Heart left ventricle (tissue), 16 donors: ENCODE data around the gene NUDT5. TPM values are rescaled to one million over a fixed set of nuclear protein-coding genes. Genes with fewer than 3 reads are reported as not detected.

Source experiments
- ATAC-seq, 4 donors: fragments of 200-7000 bp; cut with Tn5 transposase; one replicate each; pipeline ENCODE4 v1.9.1; 2020 to 2022; ENCODE audit warnings: moderate library complexity in 4 of 4, mild to moderate bottlenecking in 3 of 4, moderate number of reproducible peaks in 1 of 4
- DNase-seq, 5 donors: peaks; one replicate each; pipeline ENCODE4 v3.0.0-alpha.2; 2020
- H3K27ac ChIP-seq, 12 donors: fragments of 200-600 bp; sonication (generic) in 4 of 12; one replicate each; pipeline versions ENCODE4 v1.5.0 to v1.8.0; 2016 to 2022; ENCODE audit warnings: mild to moderate bottlenecking in 2 of 12
- H3K27me3 ChIP-seq, 9 donors: fragments of 200-600 bp; sonication (generic) in 2 of 9; one replicate each; pipeline versions ENCODE4 v1.5.1 to v1.8.0; 2016 to 2022; ENCODE audit warnings: mild to moderate bottlenecking in 3 of 9
- H3K36me3 ChIP-seq, 9 donors: fragments of 200-600 bp; sonication (generic) in 2 of 9; one replicate each; pipeline versions ENCODE4 v1.5.0 to v1.8.0; 2018 to 2022; ENCODE audit warnings: mild to moderate bottlenecking in 2 of 9
- H3K4me1 ChIP-seq, 12 donors: fragments of 200-600 bp; sonication (generic) in 4 of 12; one replicate each; pipeline versions ENCODE4 v1.5.0 to v1.8.0; 2016 to 2022; ENCODE audit warnings: mild to moderate bottlenecking in 3 of 12
- H3K4me3 ChIP-seq, 12 donors: fragments of 200-600 bp; sonication (generic) in 4 of 12; one replicate each; pipeline versions ENCODE4 v1.5.0 to v1.8.0; 2017 to 2022; ENCODE audit warnings: mild to moderate bottlenecking in 9 of 12, moderate library complexity in 4 of 12
- H3K9me3 ChIP-seq, 12 donors: fragments of 200-600 bp; sonication (generic) in 4 of 12; one replicate each; pipeline versions ENCODE4 v1.5.0 to v1.8.0; 2016 to 2022; ENCODE audit warnings: mild to moderate bottlenecking in 1 of 12
- CTCF ChIP-seq, 12 donors: fragments of 200-600 bp; sonication (generic) in 4 of 12; IDR thresholded peaks; one replicate each; pipeline versions ENCODE4 v1.5.0 to v1.8.0; 2018 to 2022; ENCODE audit warnings: antibody characterized with exemption in 12 of 12, mild to moderate bottlenecking in 5 of 12
- POLR2A ChIP-seq, 2 donors: fragments of 450-650 bp; IDR thresholded peaks; one replicate each; pipeline ENCODE4 v1.6.1; 2017; ENCODE audit warnings: antibody characterized with exemption in 2 of 2, mild to moderate bottlenecking in 2 of 2, moderate library complexity in 2 of 2
- WGBS, 4 donors: extraction: QIAGEN DNeasy Blood & Tissue Kit in 2 of 4; methylation state at CpG; one replicate each; pipeline versions ENCODE4 v1.1.5 to v1.1.7; 2013 to 2018; 5-methylcytosine and 5-hydroxymethylcytosine counted together
- intact Hi-C, 10 donors: fragments of 100-400 bp; cut with DNase I; formaldehyde crosslinking; loops; one replicate each; pipeline versions ENCODE4 v1.11.1 to v1.14.2; 2022
- polyA plus RNA-seq, 2 donors: library from polyadenylated mRNA; stranded (reverse); fragments of 200-250 nt; gene quantifications; one replicate each; pipeline ENCODE4 v1.2.3, GENCODE V29; 2013
- total RNA-seq, 9 donors: library from RNA; depleted of rRNA in 2 of 9; stranded (reverse); fragments of >200 nt in 2 of 9; fragmentation: NEBNext Ultra II Directional in 3 of 9; extraction: Animal tissue kit (Norgen Biotek cat#: 25700) in 3 of 9; gene quantifications; one replicate each; pipeline versions ENCODE4 v1.1.0 to v1.2.4, GENCODE V29; 2016 to 2023
- donor health status: ischemic (EF 13 %, LVEDD 7.1; RV severe dilation, severe dysfunction).
- donor health status: healthy with polysubstance abuse.
- donor health status: DM: no; HTN: yes; CAD: no.
- donor health status: DM: no; HTN: no; CAD: no.
- donor health status: ischemic (EF 25% LVEDD 6.9; RV normal size, moderate dysfunction).
- donor health status: ischemic (EF 25% LVEDD 5.7; RV mildly dilated, moderate dysfunction).
- donor health status: healthy.
- donor health status: DM: yes; HTN: yes; CAD: no.
- donor health status: ischemic (EF 35%, LVEDD 5.7; RV mildly dilated, moderate dysfunction).
- donor health status: nonischemic (EF 11% LVEDD 7.7; RV severe dilation, severe dysfunction).
- donor health status: DM: yes; HTN: yes; CAD: no.
- donor health status: PGD.
- donor health status: ischemic (EF 29% LVEDD 5.4; RV normal size, mild dysfunction).
- donor health status: nonischemic (EF 23%, LVEDD 6.1; RV moderate dilation, normal function).

The NUDT5 gene
- total and polyA plus RNA-seq, 11 donors: 5.0 to 23.3 (median 9.2) TPM

GRCh38 chr10:12212454-12212853, 16.8 kb upstream of the NUDT5 start:
- TF ChIP-seq POLR2A (IDR thresholded peaks at IDR 0.05) (no peak), CTCF (IDR thresholded peaks at IDR 0.05) (no peak)
- intact Hi-C loops: loop anchor here in 1 of 10 donors (10.0 kb wide), 1 partner anchor 442 kb away; no protein-coding TSS in a partner anchor
- peaks cover 0 to 82% (median 66%) of the 10 kb centered on the region in 9 donors for H3K36me3 ChIP-seq
- H3K9me3 ChIP-seq: no peaks in the 10 kb centered on the region
- ATAC-seq (no peak), DNase-seq (no peak)
- no peaks in the 10 kb centered on the region for H3K27me3 ChIP-seq
- H3K4me3 ChIP-seq: no peak overlapping the region
- H3K4me1 ChIP-seq: peaks cover 0 to 21% (median 10%) of the 10 kb centered on the region in 12 donors
- WGBS, 4 donors: 92 to 97% (median 94%) methylated on average over 3 of the region's 3 CpGs
- H3K27ac ChIP-seq: no peak overlapping the region

GRCh38 chr10:12208460-12208859, 12.8 kb upstream of the NUDT5 start:
- H3K4me3 ChIP-seq: no peak overlapping the region
- no peaks in the 10 kb centered on the region for H3K4me1 ChIP-seq
- TF ChIP-seq CTCF (IDR thresholded peaks at IDR 0.05) (no peak), POLR2A (IDR thresholded peaks at IDR 0.05) (no peak)
- no peak for ATAC-seq
- peaks cover 0 to 7% (median 0%) of the 10 kb centered on the region in 12 donors for H3K9me3 ChIP-seq
- H3K27me3 ChIP-seq: no peaks in the 10 kb centered on the region
- no peak for DNase-seq
- peaks cover 0 to 88% (median 59%) of the 10 kb centered on the region in 9 donors for H3K36me3 ChIP-seq
- H3K27ac ChIP-seq: no peak overlapping the region
- 94 to 96% (median 95%) methylated on average over 5 of the region's 5 CpGs for WGBS, 4 donors
- intact Hi-C loops: no loop called here

- Histone ChIP-seq H3K27ac (no peak overlapping the region), H3K4me3 (no peak overlapping the region), H3K4me1 (no peaks in the 10 kb centered on the region), H3K27me3 (no peaks in the 10 kb centered on the region), H3K36me3 (peaks cover 0 to 88% (median 59%) of the 10 kb centered on the region in 9 donors), H3K9me3 (peaks cover 0 to 7% (median 0%) of the 10 kb centered on the region in 12 donors)
- WGBS, 4 donors: 82 to 92% (median 86%) methylated on average over 3 of the region's 3 CpGs
- ATAC-seq (no peak), DNase-seq (no peak)
- intact Hi-C loops: no loop called here
- TF ChIP-seq CTCF (IDR thresholded peaks at IDR 0.05): no peak
- no peak for TF ChIP-seq POLR2A (IDR thresholded peaks at IDR 0.05)
Measured at GRCh38 chr10:12207114-12207513, 11.4 kb upstream of the NUDT5 start.

- H3K4me1 ChIP-seq: no peaks in the 10 kb centered on the region
- TF ChIP-seq POLR2A (IDR thresholded peaks at IDR 0.05) (no peak), CTCF (IDR thresholded peaks at IDR 0.05) (no peak)
- 91 to 96% (median 94%) methylated on average over 3 of the region's 3 CpGs for WGBS, 4 donors
- peaks cover 0 to 7% (median 0%) of the 10 kb centered on the region in 12 donors for H3K9me3 ChIP-seq
- intact Hi-C loops: no loop called here
- no peak overlapping the region for H3K4me3 ChIP-seq
- peaks cover 0 to 88% (median 54%) of the 10 kb centered on the region in 9 donors for H3K36me3 ChIP-seq
- no peaks in the 10 kb centered on the region for H3K27me3 ChIP-seq
- ATAC-seq: no peak
- DNase-seq: no peak
- no peak overlapping the region for H3K27ac ChIP-seq
Measured at GRCh38 chr10:12205082-12205481, 9.4 kb upstream of the NUDT5 start.
